Astrocyte (in vitro differentiated cells and primary cell): ENCODE results near the gene CMC1. TPM values are rescaled to one million over a fixed set of nuclear protein-coding genes. Genes with fewer than 3 reads are reported as not detected.

Experiments
- DNase-seq: peaks from one replicate; pipeline ENCODE4 v3.0.0-alpha.2; 2010; ENCODE audit warnings: low read depth
- FAIRE-seq: peaks from 2 replicates; lab custom pipeline; 2011; peaks lifted over from hg19 to GRCh38; lab: Jason Lieb, UNC
- H2AFZ ChIP-seq: 2 replicates; pipeline ENCODE4 v1.6.0; 2012; ENCODE audit warnings: low read depth, low read length, inconsistent platforms
- H3K27ac ChIP-seq: 2 replicates; pipeline ENCODE4 v1.5.1; 2011; ENCODE audit warnings: low read depth, low read length, inconsistent platforms
- H3K27me3 ChIP-seq: 2 replicates; pipeline ENCODE4 v1.6.0; 2011; ENCODE audit warnings: low read length, inconsistent platforms; ENCODE audit not compliant: insufficient read depth
- H3K36me3 ChIP-seq: 2 replicates; pipeline ENCODE4 v1.5.1; 2011; ENCODE audit warnings: low read length, inconsistent platforms; ENCODE audit not compliant: insufficient read depth
- H3K4me1 ChIP-seq: 2 replicates; pipeline ENCODE4 v1.5.1; 2011; ENCODE audit warnings: low read length, inconsistent platforms; ENCODE audit not compliant: insufficient read depth
- H3K4me2 ChIP-seq: 2 replicates; pipeline ENCODE4 v1.6.0; 2012; ENCODE audit warnings: low read length, inconsistent platforms
- H3K4me3 ChIP-seq: 2 replicates; pipeline ENCODE4 v1.5.1; 2011; ENCODE audit warnings: low read depth, mild to moderate bottlenecking, low read length, inconsistent platforms; ENCODE audit not compliant: insufficient read depth
- H3K79me2 ChIP-seq: 2 replicates; pipeline ENCODE4 v1.6.0; 2012; ENCODE audit warnings: mild to moderate bottlenecking, low read length, inconsistent platforms; ENCODE audit not compliant: insufficient read depth
- H3K9ac ChIP-seq: 2 replicates; pipeline ENCODE4 v1.6.0; 2012; ENCODE audit warnings: mild to moderate bottlenecking, low read length, inconsistent platforms
- H3K9me3 ChIP-seq: 2 replicates; pipeline ENCODE4 v1.5.1; 2012; ENCODE audit warnings: low read depth, mild to moderate bottlenecking, low read length, inconsistent platforms; ENCODE audit not compliant: insufficient read depth
- H4K20me1 ChIP-seq: 2 replicates; pipeline ENCODE4 v1.6.0; 2012; ENCODE audit warnings: low read length, inconsistent platforms; ENCODE audit not compliant: insufficient read depth
- H3K27ac Mint-ChIP-seq: one replicate; pipeline ENCODE4 v1.8.0; 2021; ENCODE audit warnings: mild to moderate bottlenecking, mixed read lengths; ENCODE audit not compliant: unreplicated experiment
- H3K27me3 Mint-ChIP-seq: one replicate; pipeline ENCODE4 v1.8.0; 2021; ENCODE audit warnings: low read depth, mixed read lengths; ENCODE audit not compliant: unreplicated experiment
- H3K36me3 Mint-ChIP-seq: one replicate; pipeline ENCODE4 v1.8.0; 2021; ENCODE audit warnings: low read depth, mixed read lengths; ENCODE audit not compliant: unreplicated experiment
- H3K4me1 Mint-ChIP-seq: one replicate; pipeline ENCODE4 v1.8.0; 2021; ENCODE audit warnings: low read depth, mixed read lengths; ENCODE audit not compliant: unreplicated experiment
- H3K4me3 Mint-ChIP-seq: one replicate; pipeline ENCODE4 v1.8.0; 2021; ENCODE audit warnings: mild to moderate bottlenecking, moderate library complexity, mixed read lengths; ENCODE audit not compliant: unreplicated experiment
- H3K9me3 Mint-ChIP-seq: one replicate; pipeline ENCODE4 v1.8.0; 2021; ENCODE audit warnings: mild to moderate bottlenecking, mixed read lengths; ENCODE audit not compliant: unreplicated experiment
- EZH2 ChIP-seq: IDR thresholded peaks from 2 replicates; pipeline ENCODE4 v1.6.1; 2012; ENCODE audit warnings: mild to moderate bottlenecking, low read length, inconsistent platforms; ENCODE audit not compliant: insufficient read depth
- total RNA-seq: library from RNA; stranded (reverse); gene quantifications from 2 replicates; pipeline ENCODE4 v1.2.1, GENCODE V29; 2021
- TF ChIP-seq, protein P1 (sequence below): IDR thresholded peaks from 2 replicates; pipeline ENCODE4 v1.5.1; 2011; ENCODE audit warnings: low read depth, mild to moderate bottlenecking, inconsistent platforms, low read length, moderate library complexity; ENCODE audit not compliant: insufficient read depth

The CMC1 gene
- total RNA-seq, 1 donor from 2014 or later: 13.4 TPM

DNA sequence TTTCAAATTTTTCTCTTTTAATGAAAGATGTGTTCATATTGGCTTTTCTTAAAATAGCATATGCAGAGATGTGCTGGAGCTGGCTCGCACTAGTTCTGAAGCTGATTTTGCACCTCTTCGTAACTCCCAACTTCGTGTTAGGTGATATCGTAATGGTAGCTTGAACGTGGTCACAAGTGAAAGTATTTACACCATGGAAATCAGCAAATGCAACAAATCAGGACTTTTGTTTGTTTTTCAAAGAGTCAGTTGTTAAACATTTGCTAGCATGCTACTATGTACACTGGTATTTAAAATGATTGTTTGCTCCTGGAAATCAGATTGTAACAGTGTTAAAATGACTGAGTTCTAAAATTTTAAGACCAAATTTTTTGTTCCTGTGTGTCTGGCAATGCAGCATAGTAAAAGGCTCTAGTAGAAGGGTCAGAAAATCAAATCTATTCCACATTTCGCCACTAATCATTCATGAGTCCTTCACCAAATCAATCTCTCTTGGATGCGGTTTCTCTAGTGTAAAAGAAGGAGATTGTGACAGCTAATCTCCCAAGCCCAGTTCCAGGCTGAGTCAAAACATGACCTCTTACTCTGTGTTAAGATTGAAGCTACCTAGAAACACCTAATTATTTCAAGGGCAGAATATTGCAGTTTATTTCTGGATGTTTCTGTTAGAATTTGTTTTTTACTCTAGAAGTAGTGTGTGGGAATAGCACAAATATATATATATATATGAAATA, 34.3 kb upstream of the CMC1 start:
- Histone ChIP-seq H3K79me2 (no peaks in the 10 kb centered on the region), H3K27ac (no peak overlapping the region), H3K27me3 (no peaks in the 10 kb centered on the region), H3K36me3 (no peaks in the 10 kb centered on the region), H3K9ac (no peak overlapping the region), H3K4me1 (no peaks in the 10 kb centered on the region), H4K20me1 (no peaks in the 10 kb centered on the region), H3K4me3 (no peak overlapping the region), H2AFZ (no peak overlapping the region), H3K4me2 (no peak overlapping the region), H3K9me3 (peaks cover 3% of the 10 kb centered on the region)
- no peak overlapping the region for H3K27ac Mint-ChIP-seq
- FAIRE-seq: no peak
- no peaks in the 10 kb centered on the region for H3K4me1 Mint-ChIP-seq
- no peak for TF ChIP-seq EZH2
- TF ChIP-seq, protein P1, sequence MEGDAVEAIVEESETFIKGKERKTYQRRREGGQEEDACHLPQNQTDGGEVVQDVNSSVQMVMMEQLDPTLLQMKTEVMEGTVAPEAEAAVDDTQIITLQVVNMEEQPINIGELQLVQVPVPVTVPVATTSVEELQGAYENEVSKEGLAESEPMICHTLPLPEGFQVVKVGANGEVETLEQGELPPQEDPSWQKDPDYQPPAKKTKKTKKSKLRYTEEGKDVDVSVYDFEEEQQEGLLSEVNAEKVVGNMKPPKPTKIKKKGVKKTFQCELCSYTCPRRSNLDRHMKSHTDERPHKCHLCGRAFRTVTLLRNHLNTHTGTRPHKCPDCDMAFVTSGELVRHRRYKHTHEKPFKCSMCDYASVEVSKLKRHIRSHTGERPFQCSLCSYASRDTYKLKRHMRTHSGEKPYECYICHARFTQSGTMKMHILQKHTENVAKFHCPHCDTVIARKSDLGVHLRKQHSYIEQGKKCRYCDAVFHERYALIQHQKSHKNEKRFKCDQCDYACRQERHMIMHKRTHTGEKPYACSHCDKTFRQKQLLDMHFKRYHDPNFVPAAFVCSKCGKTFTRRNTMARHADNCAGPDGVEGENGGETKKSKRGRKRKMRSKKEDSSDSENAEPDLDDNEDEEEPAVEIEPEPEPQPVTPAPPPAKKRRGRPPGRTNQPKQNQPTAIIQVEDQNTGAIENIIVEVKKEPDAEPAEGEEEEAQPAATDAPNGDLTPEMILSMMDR: no peak
- H3K27me3 Mint-ChIP-seq: no peaks in the 10 kb centered on the region
- no peak overlapping the region for H3K4me3 Mint-ChIP-seq
- peaks cover 2% of the 10 kb centered on the region for H3K9me3 Mint-ChIP-seq
- no peaks in the 10 kb centered on the region for H3K36me3 Mint-ChIP-seq
- DNase-seq: no peak

GRCh38 chr3:28210968-28211713, 30.3 kb upstream of the CMC1 start:
- FAIRE-seq: no peak

More at GRCh38 chr3:28210968-28211713, 30.3 kb upstream of the CMC1 start:
- no peak for DNase-seq
- Mint-ChIP-seq H3K27me3 (no peaks in the 10 kb centered on the region), H3K9me3 (peaks cover 5% of the 10 kb centered on the region), H3K4me3 (no peak overlapping the region), H3K4me1 (no peaks in the 10 kb centered on the region), H3K27ac (no peak overlapping the region), H3K36me3 (no peaks in the 10 kb centered on the region)
- Histone ChIP-seq H3K27me3 (no peaks in the 10 kb centered on the region), H3K9ac (no peak overlapping the region), H3K4me1 (no peaks in the 10 kb centered on the region), H2AFZ (no peak overlapping the region), H4K20me1 (no peaks in the 10 kb centered on the region), H3K79me2 (no peaks in the 10 kb centered on the region), H3K27ac (no peak overlapping the region), H3K9me3 (no peaks in the 10 kb centered on the region), H3K36me3 (no peaks in the 10 kb centered on the region), H3K4me2 (no peak overlapping the region), H3K4me3 (no peak overlapping the region)
- TF ChIP-seq, protein P1: no peak
- TF ChIP-seq EZH2: no peak
